ENCODE measurements around the gene PRSS37.

GRCh38 chr7:141860207-141860606, 18.9 kb upstream of the PRSS37 start:
- TF ChIP-seq EZH2phosphoT487 (IDR thresholded peaks at IDR 0.05; ENCODE audit: borderline replicate concordance), result no peak
- no peak for TF ChIP-seq CTCF (conservative IDR thresholded peaks at IDR 0.05; ENCODE audit: low read length)
